WI38 (cell line): ENCODE results near the gene SEC61B.

Experiments
- H3K4me3 ChIP-seq: 2 replicates; pipeline ENCODE4 v1.5.1; 2011; ENCODE audit warnings: low read depth, mild to moderate bottlenecking, control low read depth, low read length
- CTCF ChIP-seq: IDR thresholded peaks from 2 replicates; pipeline ENCODE4 v1.5.1; 2012; ENCODE audit warnings: low read depth, mild to moderate bottlenecking, control low read depth, low read length

Gene SEC61B

GRCh38 chr9:99221621-99222415 lies at the start of gene SEC61B, which contains the start of gene ALG2:
SEC61B (plus strand) TSS chr9:99222282; CDS start chr9:99222364, 82 bp downstream.
ALG2 (minus strand) TSS chr9:99221942; CDS start chr9:99221894, 48 bp downstream.
- no peak for TF ChIP-seq CTCF
- peak within 1 kb of the TSS; percentile 95 for H3K4me3 ChIP-seq

DNA sequence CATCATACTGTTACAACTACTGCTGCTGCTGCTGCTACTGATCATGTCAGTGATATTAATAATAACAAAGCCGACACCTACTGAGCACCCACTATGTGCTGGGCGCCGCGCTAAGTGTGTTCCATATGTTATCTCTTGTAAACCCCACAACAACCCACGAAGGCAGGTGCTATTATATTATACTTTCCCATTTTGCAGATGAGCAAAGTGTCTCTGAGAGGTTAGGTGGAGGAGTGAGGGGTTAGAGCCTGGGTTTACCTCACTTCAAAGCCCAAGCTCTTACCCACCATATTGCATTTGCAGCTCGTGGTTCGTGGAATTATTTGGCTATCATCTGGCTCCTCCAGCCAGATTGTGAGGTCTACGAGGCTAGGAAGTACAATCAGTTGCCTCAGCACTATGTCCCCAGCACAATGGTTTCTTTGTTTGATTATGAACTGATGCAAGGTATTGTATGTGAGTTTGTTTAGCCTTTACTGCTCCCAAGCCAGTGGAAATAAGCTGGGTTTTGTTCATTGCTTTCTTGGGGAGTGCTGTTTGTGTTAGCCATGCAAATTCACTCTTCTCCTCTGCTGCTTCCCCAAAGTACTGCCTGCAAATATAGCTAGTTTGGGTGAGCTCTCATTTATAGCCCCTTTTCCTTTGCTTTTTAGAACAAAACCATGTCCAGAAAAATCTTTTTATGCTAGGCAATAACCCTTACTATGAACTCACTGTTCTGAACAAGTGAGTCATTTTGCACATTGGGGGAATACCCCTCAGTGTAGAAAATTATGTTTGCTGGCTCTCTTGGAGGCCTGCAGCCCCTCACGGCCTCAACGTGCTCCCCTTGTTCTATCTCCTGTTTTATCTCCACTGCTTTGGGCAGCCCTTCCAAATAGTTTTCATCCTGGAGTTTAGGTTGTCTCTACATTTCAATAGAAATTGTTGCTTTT lies 48.2 kb upstream of the SEC61B start:
- TF ChIP-seq CTCF, result no peak
- no peak overlapping the region for H3K4me3 ChIP-seq

DNA sequence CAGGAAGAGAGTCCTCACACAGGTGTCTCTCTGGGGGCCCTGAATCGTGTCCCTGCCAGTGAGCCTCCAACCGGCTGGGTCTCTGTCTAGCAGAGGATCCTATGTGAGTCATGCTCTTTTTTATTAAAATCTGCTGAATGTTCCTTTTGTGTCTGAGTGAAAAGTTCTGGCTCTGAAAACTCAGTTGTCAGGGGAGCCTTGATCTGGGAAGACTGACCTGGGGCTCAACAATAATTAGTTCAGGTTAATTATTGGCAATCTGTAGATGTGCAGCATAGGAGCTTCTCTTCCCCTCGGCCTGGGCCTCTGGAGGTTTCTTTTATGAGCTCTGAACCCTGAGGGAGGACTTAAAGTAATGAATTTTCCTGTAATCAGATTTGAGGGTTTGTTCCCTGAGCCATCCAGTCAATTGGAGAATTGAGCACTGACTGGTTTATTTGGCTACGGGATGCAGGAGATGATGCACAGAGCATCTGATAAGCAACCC lies 45.5 kb upstream of the SEC61B start:
- no peak overlapping the region for H3K4me3 ChIP-seq
- TF ChIP-seq CTCF, result no peak

GRCh38 chr9:99177576-99178366 lies 44.3 kb upstream of the SEC61B start:
- no peak for TF ChIP-seq CTCF
- H3K4me3 ChIP-seq, result no peak overlapping the region

DNA sequence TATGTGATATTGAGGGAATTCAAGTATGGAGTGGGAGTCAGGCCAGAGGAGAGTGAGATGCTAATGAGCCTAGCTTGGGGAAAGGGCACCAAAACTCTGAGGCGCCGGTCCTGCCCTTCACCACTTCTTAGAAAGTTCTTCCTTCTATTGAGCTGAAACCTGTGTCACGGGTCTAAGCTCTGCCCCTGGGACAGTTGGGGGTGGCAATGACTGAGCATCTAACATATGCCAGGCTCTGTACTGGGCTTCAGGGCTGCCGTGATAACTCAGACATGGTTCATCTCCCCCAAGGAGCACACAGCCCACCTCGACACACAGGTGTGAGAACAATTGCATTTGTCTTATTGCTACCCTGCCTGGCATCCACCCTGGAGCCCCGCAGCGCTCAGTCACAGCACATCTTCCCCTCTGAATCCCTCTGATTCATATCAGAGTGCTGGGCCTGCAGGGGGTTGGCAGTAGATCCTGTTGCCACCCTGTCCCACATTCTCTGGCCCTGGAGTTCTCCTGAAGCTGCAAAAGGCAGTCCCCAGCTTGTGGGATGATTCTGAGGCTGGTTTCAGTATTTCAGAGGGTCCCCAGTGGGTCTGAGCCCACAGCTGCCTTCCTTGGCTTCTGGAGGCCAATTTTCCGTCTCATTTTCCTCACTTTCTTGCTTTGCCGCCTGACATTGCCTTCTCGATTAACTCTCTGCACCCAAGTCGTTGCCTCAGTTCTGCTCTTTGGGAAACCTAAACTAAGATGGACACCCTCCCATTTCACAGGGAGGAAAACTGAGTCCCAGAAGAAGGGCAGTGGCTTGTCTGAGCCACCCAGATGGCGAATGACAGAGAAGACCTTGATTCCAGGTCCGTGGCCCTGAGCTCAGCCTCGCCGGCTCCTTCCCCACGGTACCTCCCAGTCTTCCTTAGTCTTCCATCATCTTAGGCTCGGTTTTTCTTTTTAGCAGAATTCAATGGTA lies 42.9 kb upstream of the SEC61B start:
- no peak overlapping the region for H3K4me3 ChIP-seq
- no peak for TF ChIP-seq CTCF

- H3K4me3 ChIP-seq, result no peak overlapping the region
- TF ChIP-seq CTCF, result no peak
Measured at GRCh38 chr9:99180199-99180598, 41.9 kb upstream of the SEC61B start.
